ENCODE results near the gene UMOD. TPM values are rescaled to one million over a fixed set of nuclear protein-coding genes. Genes with fewer than 3 reads are reported as not detected.
A peak's percentile ranks its signal among the peaks of the same experiment; 100 is the strongest.

UMOD gene
- total and polyA plus RNA-seq, 9 of the 15 experiments (the other 6 are each of a cell fraction or from before 2014, with no cell fraction given) = not detected

- Histone ChIP-seq H3K4me3 (no peak overlapping the region), H2AFZ (ENCODE audit: low read depth, low read length) (no peak overlapping the region), H3K9me1 (ENCODE audit: control insufficient read depth, insufficient read depth, low read length) (no peaks in the 10 kb centered on the region), H3K4me2 (ENCODE audit: insufficient read depth, low read length) (no peak overlapping the region), H3K79me2 (ENCODE audit: control insufficient read depth, insufficient read depth, low read length) (no peaks in the 10 kb centered on the region), H4K20me1 (replicated peaks; ENCODE audit: control insufficient read depth, insufficient read depth, low read length) (no peaks in the 10 kb centered on the region), H3K27me3 (ENCODE audit: control insufficient read depth in 2 of 2, insufficient read depth in 2 of 2, low read length in 2 of 2) (no peaks in the 10 kb centered on the region; a peak in 1 of 5 replicates), H3K9me3 (replicated peaks; ENCODE audit: control insufficient read depth, insufficient read depth, low read depth, low read length) (no peaks in the 10 kb centered on the region), H3K27ac (ENCODE audit: extremely low read depth, low read depth, low read length) (no peak overlapping the region), H3K4me1 (replicated peaks in 1 of 2; ENCODE audit: control insufficient read depth in 2 of 2, insufficient read depth in 2 of 2, low read length in 2 of 2) (no peaks in the 10 kb centered on the region), H3K9ac (ENCODE audit: insufficient read depth in 1 of 2, low read depth in 2 of 2, low read length in 2 of 2) (no peak overlapping the region), H3K36me3 (ENCODE audit: control insufficient read depth, insufficient read depth, low read length) (no peaks in the 10 kb centered on the region)
- no peak for ATAC-seq
- 1% methylated on average over 3 of the region's 3 CpGs for WGBS (ENCODE audit: insufficient coverage, low coverage, missing lambda C conversion rate)
- DNase-seq (ENCODE audit: extremely low read depth in 1 of 4, low spot score in 3 of 4) = no peak
- no peak for FAIRE-seq
- POLR2A ChIA-PET = interaction anchor here (0.6 kb wide), 1 partner anchor 22 kb away, joined by 3 read pairs; no protein-coding TSS in a partner anchor
- intact Hi-C loops (cut with micrococcal nuclease) = no loop called here
- in situ Hi-C loops (cut with MboI) = loop anchor here (5.0 to 10.0 kb wide), 2 partner anchors 491 to 793 kb away; no protein-coding TSS in a partner anchor
- TF ChIP-seq, protein P1, sequence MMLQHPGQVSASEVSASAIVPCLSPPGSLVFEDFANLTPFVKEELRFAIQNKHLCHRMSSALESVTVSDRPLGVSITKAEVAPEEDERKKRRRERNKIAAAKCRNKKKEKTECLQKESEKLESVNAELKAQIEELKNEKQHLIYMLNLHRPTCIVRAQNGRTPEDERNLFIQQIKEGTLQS (IDR thresholded peaks at IDR 0.05) = 0 out of 2 replicates have a peak, but pooled peaks have one; percentile 8
- TF ChIP-seq, protein P1 (CRISPR knock-in tag; conservative IDR thresholded peaks at IDR 0.05) = no peak
- no peak for TF ChIP-seq ZNF165 (CRISPR knock-in tag; IDR thresholded peaks at IDR 0.05; ENCODE audit: borderline replicate concordance)
- CTCF ChIA-PET (ENCODE audit: low intra/inter-chr PET ratio) = no interaction called here
- no TSS peak for BruUV-seq (replicated peaks)
Observed at GRCh38 chr16:20387978-20388377, 35.5 kb upstream of the UMOD start.
